HG03060 (cell line): ENCODE results near the gene RBBP8NL.

Source experiments
- ATAC-seq: cut with Tn5 transposase; IDR thresholded peaks from one replicate; pipeline ENCODE4 v1.9.1; 2021; ENCODE audit warnings: low read depth, moderate number of reproducible peaks; ENCODE audit not compliant: unreplicated experiment

RBBP8NL gene

GRCh38 chr20:62462976-62463592 lies 35.7 kb upstream of the RBBP8NL start:
- ATAC-seq: no peak

GRCh38 chr20:62461834-62462233 lies 34.5 kb upstream of the RBBP8NL start:
- no peak for ATAC-seq

- ATAC-seq: no peak
Measured at GRCh38 chr20:62461157-62461556, 33.8 kb upstream of the RBBP8NL start.

DNA sequence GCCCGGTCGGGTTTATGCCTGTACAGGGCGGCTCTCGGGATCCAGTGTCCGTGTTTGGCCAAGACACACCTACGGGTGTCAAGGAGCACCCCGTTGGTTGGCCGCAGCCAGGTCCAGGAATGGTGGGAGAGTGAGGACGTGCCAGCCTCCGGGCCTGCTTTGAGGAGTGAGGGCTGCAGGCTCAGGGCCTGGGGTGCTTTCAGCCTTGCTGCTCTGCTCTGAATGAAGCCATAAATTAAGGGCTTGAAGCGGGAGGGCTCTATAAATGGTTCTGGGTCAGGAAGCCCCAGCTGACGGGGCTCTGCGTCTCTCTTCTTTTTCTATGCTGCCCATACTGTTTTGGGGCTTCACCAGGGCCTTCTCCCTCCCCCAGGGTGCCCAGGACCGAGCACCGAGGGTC lies 33.3 kb upstream of the RBBP8NL start:
- ATAC-seq: no peak

DNA sequence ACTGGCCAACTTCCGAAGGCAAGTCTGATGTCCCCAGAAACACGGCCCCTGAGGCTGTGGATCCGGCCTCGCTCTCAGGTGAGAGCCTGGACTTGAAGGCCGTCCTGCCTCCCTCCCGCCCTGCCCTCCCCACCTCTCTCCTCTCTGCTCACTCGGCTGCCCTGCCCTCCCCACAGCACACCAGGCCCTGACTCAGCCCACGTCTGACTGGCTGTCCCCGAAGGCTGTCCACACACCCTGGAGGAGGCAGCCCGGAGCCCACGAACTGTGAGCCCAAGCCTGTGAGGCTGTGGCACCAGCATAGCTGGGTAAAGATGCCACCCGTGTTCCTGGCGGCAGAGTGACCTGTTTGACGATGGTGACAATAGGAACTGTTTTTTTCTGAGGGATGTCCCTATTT lies 32.1 kb upstream of the RBBP8NL start:
- ATAC-seq: no peak

GRCh38 chr20:62458275-62459251 lies 31.2 kb upstream of the RBBP8NL start:
- no peak for ATAC-seq

DNA sequence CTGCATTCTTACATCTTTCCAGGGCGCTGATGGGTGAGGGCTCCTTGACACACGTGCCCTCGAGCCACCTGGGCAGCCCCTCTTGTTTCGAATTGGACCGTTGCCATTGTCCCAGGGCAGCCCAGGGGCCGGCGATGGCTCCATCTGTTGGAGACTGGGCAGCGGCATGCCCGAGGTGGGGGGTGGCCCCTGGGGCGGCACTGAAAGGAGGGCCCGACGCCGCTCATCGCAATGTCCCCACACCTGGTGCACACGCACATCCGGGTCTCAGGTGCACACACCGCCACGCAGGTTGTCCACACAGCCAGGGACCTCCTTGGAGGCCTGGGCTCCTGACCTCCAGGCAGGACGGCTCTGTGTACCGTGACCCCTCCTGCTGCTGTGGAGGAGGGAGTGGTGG lies 30.5 kb upstream of the RBBP8NL start:
- ATAC-seq: no peak

DNA sequence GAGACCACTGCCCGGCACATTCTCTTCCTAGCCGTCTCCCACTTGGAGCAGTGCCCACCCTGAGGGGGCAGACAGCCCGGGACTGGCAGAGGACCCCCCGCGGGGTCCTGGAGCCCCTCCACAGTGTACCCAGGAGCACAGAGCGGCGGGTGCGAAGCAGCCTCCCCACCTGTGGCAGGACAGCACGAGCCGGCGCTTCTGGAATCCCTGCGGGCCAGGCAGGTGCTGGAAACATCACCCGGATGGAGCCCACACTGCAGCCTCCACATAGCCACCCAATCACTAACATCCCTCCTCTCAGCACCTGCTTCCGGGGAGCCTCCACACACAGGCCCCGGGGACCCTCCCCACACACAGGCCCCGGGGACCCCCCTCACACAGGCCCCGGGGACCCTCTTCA lies 29.8 kb upstream of the RBBP8NL start:
- ATAC-seq: no peak

GRCh38 chr20:62455929-62456328 lies 28.6 kb upstream of the RBBP8NL start:
- no peak for ATAC-seq

GRCh38 chr20:62454904-62455636 lies 27.7 kb upstream of the RBBP8NL start:
- no peak for ATAC-seq

DNA sequence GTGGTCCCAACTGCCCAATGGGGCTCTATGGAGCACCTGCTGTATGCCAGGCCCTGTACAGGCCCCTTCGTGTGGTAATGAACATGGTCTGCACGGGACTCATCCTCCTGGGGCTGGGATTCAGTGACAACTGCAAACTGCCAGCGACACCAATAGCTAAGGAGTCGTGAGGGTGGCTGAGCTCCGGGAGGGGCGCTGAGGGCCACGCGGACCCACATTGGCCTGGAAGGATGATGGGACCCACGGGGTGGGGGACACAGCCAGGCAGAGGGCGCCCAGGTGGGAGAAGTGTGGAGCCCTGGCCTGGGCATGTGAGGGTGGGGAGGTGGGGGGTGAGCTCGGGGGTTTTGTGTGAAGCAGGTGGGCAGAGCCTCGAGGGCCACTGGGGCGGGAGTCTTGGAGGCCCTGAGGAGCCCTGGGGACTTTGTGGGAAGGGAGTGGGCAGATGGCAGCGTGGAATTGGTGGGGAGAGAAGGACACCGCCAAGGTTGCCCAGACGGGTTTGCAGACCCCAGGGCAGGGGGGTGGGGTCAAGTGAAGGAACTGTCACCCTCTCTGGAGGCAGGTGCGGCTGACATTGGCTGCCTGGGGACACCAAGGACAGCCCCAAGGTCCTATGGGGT lies 26.0 kb upstream of the RBBP8NL start:
- no peak for ATAC-seq

DNA sequence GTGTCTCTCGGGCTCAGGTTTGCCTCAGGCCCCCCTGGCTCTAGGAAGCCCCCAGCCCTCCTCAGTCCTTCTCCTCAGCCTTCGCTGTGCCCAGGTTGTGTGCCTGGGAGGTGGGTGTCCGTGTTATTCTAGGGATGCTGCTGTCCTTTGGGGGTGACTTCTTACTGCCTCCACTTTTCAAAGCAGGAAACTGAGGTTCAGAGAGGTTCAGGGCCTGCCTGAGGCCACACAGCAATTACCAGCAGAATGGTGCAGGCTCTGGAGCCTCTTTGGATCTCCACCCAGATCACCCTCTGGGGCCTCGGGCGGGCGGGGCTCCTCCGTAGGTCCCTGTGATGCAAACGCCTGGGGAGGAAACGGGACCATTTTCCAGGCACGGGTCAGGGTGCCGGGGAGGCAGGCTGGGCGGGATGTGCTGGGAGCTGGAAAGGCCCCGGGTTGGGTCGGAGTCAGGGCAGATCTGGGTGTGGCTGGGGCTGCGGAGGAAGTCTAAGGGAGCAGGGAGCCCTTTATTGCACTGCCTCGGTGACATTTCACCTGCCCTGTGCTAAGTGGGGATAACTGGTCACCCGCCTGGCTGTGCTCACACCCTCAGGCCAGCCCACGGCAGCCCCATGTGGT lies 25.2 kb upstream of the RBBP8NL start:
- ATAC-seq: no peak

DNA sequence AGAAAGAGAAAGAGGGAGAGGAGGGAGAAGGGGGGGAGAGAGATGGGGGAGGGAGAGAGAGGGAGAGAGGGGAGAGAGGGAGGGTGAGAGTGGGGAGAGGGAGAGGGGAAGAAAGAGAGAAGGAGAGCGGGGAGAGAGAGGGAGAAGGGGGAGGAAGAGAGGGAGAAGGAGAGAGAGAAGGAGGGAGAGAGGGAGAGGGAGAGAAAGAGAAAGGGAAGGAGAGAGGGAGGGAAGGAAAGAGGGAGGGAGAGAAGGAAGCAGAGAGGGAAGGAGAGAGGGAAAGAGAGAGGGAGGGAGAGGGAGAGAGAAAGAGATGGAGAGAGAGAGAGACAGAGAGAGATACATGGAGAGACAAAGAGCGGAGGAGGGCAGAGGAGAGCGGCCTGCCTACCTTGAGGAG lies 24.6 kb upstream of the RBBP8NL start:
- ATAC-seq: no peak

DNA sequence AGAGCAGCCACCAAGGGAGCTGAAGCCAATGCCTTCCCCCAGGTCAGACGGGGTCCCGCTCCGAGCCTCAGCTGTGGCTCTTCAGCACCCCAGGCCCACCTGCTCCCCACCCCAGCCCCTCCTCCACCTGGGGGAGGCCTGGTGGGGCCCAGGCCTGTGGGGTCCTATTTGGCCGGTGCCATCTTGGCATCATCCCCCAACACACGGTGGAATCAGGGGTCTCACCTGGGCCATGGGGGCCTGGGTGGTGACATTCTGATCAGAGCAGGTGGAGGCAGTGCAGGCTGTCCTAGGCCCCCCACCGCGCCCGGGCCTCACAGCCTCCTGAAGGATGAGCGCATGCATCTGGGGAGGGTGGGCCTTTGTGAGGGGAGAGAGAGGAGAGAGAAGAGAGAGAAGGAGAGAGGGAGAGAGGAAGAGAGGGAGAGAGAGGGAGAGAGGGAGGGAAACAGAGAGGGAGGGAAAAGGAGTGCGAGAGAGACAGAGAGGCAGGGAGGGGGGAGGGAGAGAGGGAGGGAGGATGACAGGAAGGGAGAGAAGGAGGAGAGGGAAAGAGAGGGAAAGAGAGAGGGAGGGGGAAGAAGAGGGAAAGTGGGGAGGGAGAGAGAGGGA lies 23.9 kb upstream of the RBBP8NL start:
- ATAC-seq: no peak

GRCh38 chr20:62449951-62450691 lies 22.8 kb upstream of the RBBP8NL start:
- ATAC-seq: no peak

GRCh38 chr20:62448788-62449187 lies 21.4 kb upstream of the RBBP8NL start:
- no peak for ATAC-seq

GRCh38 chr20:62448038-62448437 lies 20.7 kb upstream of the RBBP8NL start:
- ATAC-seq: no peak

DNA sequence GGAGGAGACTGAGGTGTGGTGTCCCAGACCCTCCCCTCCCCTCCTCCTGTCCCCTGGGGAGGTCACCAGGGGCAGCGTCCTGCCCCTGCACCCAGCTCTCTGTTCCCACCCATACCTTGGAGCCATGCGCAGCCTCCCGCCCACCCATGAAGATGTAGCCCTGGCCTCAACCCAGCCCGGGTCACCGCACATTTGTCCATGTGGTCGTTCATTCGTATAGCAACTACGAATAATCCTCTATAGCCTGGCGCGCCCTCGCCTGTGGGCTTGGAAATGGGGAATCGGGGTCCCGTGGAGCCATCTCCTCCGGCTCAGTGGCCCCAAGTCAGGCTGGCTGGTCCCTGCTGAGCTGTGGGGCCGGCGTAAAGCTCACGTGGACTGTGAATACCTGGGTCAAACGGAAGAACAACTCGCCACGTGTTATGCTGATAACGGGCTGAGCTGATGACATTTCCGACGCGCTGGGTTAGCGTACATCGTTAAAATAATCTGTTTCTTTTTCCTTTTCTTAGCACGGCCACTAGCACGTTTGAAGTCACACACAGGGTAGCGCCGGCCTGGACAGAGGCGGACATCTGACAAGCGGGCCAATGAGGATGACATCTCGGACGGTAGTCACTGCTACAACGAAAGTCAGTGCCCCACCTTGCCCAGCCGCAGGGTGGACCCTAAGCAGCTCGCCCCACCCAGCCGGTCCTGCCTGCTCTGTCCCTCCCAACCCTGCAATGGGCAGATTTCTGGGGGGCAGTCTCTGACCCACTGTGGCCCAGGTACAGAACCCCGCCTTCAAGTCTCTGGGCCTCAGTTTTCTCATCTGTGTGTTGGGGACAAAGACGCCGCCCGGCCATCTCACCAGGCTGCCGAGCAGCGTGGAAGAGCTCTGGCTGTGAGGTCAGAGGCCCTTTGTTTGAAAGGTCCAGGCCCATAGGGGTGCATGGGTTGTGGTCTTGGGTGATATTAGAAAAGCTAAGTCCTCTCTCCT lies 19.8 kb upstream of the RBBP8NL start:
- no peak for ATAC-seq
